Kidney (tissue), 14 donors: Measurements from ENCODE around the gene ZNF408. TPM values are rescaled to one million over a fixed set of nuclear protein-coding genes. Genes with fewer than 3 reads are reported as not detected.

Source experiments
- DNase-seq, 5 donors: peaks; one replicate each; pipeline ENCODE4 v3.0.0-alpha.2; 2013 to 2020
- FAIRE-seq: peaks from 2 replicates; lab custom pipeline; 2012; peaks lifted over from hg19 to GRCh38; lab: Jason Lieb, UNC
- H3K27ac ChIP-seq, 2 donors: one replicate each; pipeline ENCODE4 v1.7.0; 2013; ENCODE audit warnings: low read depth in 2 of 2, low read length in 2 of 2, inconsistent platforms in 1 of 2
- H3K27me3 ChIP-seq: one replicate; pipeline ENCODE4 v1.7.1; 2013; ENCODE audit warnings: low read length, inconsistent platforms; ENCODE audit not compliant: control insufficient read depth, insufficient read depth
- H3K36me3 ChIP-seq, 3 donors: one replicate each; pipeline versions ENCODE4 v1.7.0 to v1.7.1; 2013; ENCODE audit warnings: low read length in 3 of 3, control low read depth in 1 of 3, inconsistent platforms in 1 of 3; ENCODE audit not compliant: insufficient read depth in 3 of 3, control insufficient read depth in 2 of 3
- H3K4me1 ChIP-seq, 3 donors: one replicate each; pipeline versions ENCODE4 v1.7.0 to v1.7.1; 2013; ENCODE audit warnings: low read length in 3 of 3, inconsistent platforms in 1 of 3, low read depth in 1 of 3; ENCODE audit not compliant: control insufficient read depth in 2 of 3, insufficient read depth in 2 of 3
- H3K4me3 ChIP-seq, 3 donors: one replicate each; pipeline versions ENCODE4 v1.7.0 to v1.8.1; 2013; ENCODE audit warnings: low read length in 3 of 3, control low read depth in 1 of 3, inconsistent platforms in 1 of 3
- H3K9ac ChIP-seq, 3 donors: one replicate each; pipeline versions ENCODE4 v1.7.0 to v1.7.1; 2013; ENCODE audit warnings: low read length in 3 of 3, control low read depth in 1 of 3, inconsistent platforms in 1 of 3
- H3K9me3 ChIP-seq, 3 donors: one replicate each; pipeline versions ENCODE4 v1.7.0 to v1.7.1; 2013; ENCODE audit warnings: low read length in 3 of 3, control low read depth in 1 of 3, inconsistent platforms in 1 of 3; ENCODE audit not compliant: control insufficient read depth in 2 of 3, insufficient read depth in 1 of 3
- CTCF ChIP-seq: IDR thresholded peaks from 3 replicates; pipeline ENCODE4 v1.5.1; 2012; ENCODE audit warnings: mild to moderate bottlenecking, moderate library complexity, borderline replicate concordance; ENCODE audit not compliant: insufficient read depth; ENCODE audit errors: extremely low read depth
- intact Hi-C: fragments of 100-400 bp; cut with DNase I; formaldehyde crosslinking; loops from one replicate; pipeline ENCODE4 v1.11.1; 2022
- polyA plus RNA-seq: library from polyadenylated mRNA; stranded (reverse); fragments of 350-450 nt; fragmentation: Illumina TruSeq; extraction: RNeasy Lipid Tissue Mini Kit (QIAGEN cat#74804); gene quantifications from one replicate; pipeline ENCODE4 v1.2.3, GENCODE V29; 2014; ENCODE audit warnings: low read depth, low replicate concordance; ENCODE audit not compliant: insufficient read depth
- total RNA-seq: library from RNA; stranded (reverse); fragmentation: NEBNext Ultra II Directional; extraction: Animal tissue kit (Norgen Biotek cat#: 25700); gene quantifications from one replicate; pipeline ENCODE4 v1.2.1, GENCODE V29; 2021
- donor health status: control.
- donor health status: control.
- donor health status: control.
- donor health status: control.
- donor health status: control.
- donor health status: DM: yes; HTN: yes; CAD: no.
- donor health status: Normal renal cell carcinoma (clear cell type).

Gene ZNF408
- total and polyA plus RNA-seq, 2 donors from 2014 or later: 7.8 to 9.7 TPM

- Histone ChIP-seq H3K27ac (no peak overlapping the region), H3K9me3 (no peaks in the 10 kb centered on the region), H3K4me3 (no peak overlapping the region), H3K4me1 (no peaks in the 10 kb centered on the region), H3K27me3 (no peaks in the 10 kb centered on the region), H3K36me3 (no peaks in the 10 kb centered on the region), H3K9ac (no peak overlapping the region)
- FAIRE-seq: no peak
- peak in 1 of 5 donors; percentile 69 for DNase-seq
- intact Hi-C loops: no loop called here
- no peak for TF ChIP-seq CTCF
Observed at GRCh38 chr11:46725338-46726205, 24.7 kb downstream of the ZNF408 start.

- TF ChIP-seq CTCF: no peak
- H3K36me3 ChIP-seq: no peaks in the 10 kb centered on the region
- no peaks in the 10 kb centered on the region for H3K9me3 ChIP-seq
- intact Hi-C loops: no loop called here
- H3K27ac ChIP-seq: no peak overlapping the region
- peak in 1 of 5 donors; percentile 43 for DNase-seq
- H3K4me3 ChIP-seq: no peak overlapping the region
- H3K27me3 ChIP-seq: no peaks in the 10 kb centered on the region
- no peaks in the 10 kb centered on the region for H3K4me1 ChIP-seq
- no peak overlapping the region for H3K9ac ChIP-seq
- FAIRE-seq: no peak
Observed at GRCh38 chr11:46726206-46726862, 25.5 kb downstream of the ZNF408 start.

GRCh38 chr11:46727952-46728658 lies 27.3 kb downstream of the ZNF408 start:
- Histone ChIP-seq H3K4me1 (no peaks in the 10 kb centered on the region), H3K27ac (no peak overlapping the region), H3K9me3 (no peaks in the 10 kb centered on the region), H3K4me3 (no peak overlapping the region), H3K9ac (no peak overlapping the region), H3K36me3 (no peaks in the 10 kb centered on the region), H3K27me3 (no peaks in the 10 kb centered on the region)
- intact Hi-C loops: no loop called here
- FAIRE-seq (no peak), DNase-seq (peak in 1 of 5 donors; percentile 39)
- no peak for TF ChIP-seq CTCF
